Gastroesophageal sphincter (tissue), 4 donors: Measurements from ENCODE around the gene LRRC1. TPM values are rescaled to one million over a fixed set of nuclear protein-coding genes. Genes with fewer than 3 reads are reported as not detected.

Experiments
- ATAC-seq: fragments of 150-250 bp; one replicate; pipeline ENCODE4 v1.9.1; 2016; ENCODE audit warnings: mild to moderate bottlenecking, moderate library complexity
- H3K27ac ChIP-seq, 4 donors: fragments of 200-600 bp; sonication (generic) in 3 of 4; 1 replicate in 3 of 4; 2 replicates in 1 of 4; pipeline ENCODE4 v1.5.1; 2016 to 2019
- H3K27me3 ChIP-seq: fragments of 200-600 bp; sonication (generic); one replicate; pipeline ENCODE4 v1.5.1; 2019
- H3K36me3 ChIP-seq, 2 donors: fragments of 200-600 bp; sonication (generic); one replicate each; pipeline ENCODE4 v1.5.1; 2019; ENCODE audit warnings: control low read depth in 1 of 2
- H3K4me1 ChIP-seq, 3 donors: fragments of 200-600 bp; sonication (generic); 1 replicate in 2 of 3; 2 replicates in 1 of 3; pipeline ENCODE4 v1.5.1; 2016 to 2019; ENCODE audit warnings: control low read depth in 2 of 3
- H3K4me3 ChIP-seq, 2 donors: fragments of 200-600 bp; sonication (generic); one replicate each; pipeline ENCODE4 v1.5.1; 2019; ENCODE audit warnings: mild to moderate bottlenecking in 1 of 2, moderate library complexity in 1 of 2
- H3K9me3 ChIP-seq, 3 donors: fragments of 200-600 bp; sonication (generic); one replicate each; pipeline ENCODE4 v1.5.1; 2017 to 2019; ENCODE audit warnings: control low read depth in 2 of 3
- EP300 ChIP-seq: sonication (generic); formaldehyde crosslinking; IDR thresholded peaks from one replicate; pipeline ENCODE4 v1.6.1; 2017; ENCODE audit warnings: antibody characterized with exemption, mild to moderate bottlenecking
- POLR2A ChIP-seq, 2 donors: fragments of 450-650 bp; IDR thresholded peaks; one replicate each; pipeline ENCODE4 v1.6.1; 2017; ENCODE audit warnings: antibody characterized with exemption in 2 of 2, mild to moderate bottlenecking in 2 of 2, moderate library complexity in 1 of 2
- POLR2AphosphoS5 ChIP-seq: sonication (generic); formaldehyde crosslinking; IDR thresholded peaks from one replicate; pipeline ENCODE4 v1.6.1; 2017; ENCODE audit warnings: antibody characterized with exemption
- WGBS, 2 donors: methylation state at CpG; one replicate each; pipeline ENCODE4 v1.1.5; 2018; ENCODE audit warnings: low coverage in 1 of 2; 5-methylcytosine and 5-hydroxymethylcytosine counted together
- total RNA-seq, 4 donors: library from RNA; depleted of rRNA; stranded (reverse); fragments of >200 nt; gene quantifications; one replicate each; pipeline ENCODE4 v1.1.0, GENCODE V29; 2016
- TF ChIP-seq, protein P1 (sequence below), 4 experiments: fragments of 200-600 bp in 2 of 4; fragments of 450-650 bp in 2 of 4; sonication (generic) in 1 of 4; IDR thresholded peaks; one replicate each; pipeline ENCODE4 v1.5.1; 2017 to 2019; ENCODE audit warnings: antibody characterized with exemption in 4 of 4, mild to moderate bottlenecking in 2 of 4, moderate library complexity in 2 of 4

Gene LRRC1
- total RNA-seq, 4 donors from 2014 or later, result 12.4 to 28.3 (median 15.5) TPM

DNA sequence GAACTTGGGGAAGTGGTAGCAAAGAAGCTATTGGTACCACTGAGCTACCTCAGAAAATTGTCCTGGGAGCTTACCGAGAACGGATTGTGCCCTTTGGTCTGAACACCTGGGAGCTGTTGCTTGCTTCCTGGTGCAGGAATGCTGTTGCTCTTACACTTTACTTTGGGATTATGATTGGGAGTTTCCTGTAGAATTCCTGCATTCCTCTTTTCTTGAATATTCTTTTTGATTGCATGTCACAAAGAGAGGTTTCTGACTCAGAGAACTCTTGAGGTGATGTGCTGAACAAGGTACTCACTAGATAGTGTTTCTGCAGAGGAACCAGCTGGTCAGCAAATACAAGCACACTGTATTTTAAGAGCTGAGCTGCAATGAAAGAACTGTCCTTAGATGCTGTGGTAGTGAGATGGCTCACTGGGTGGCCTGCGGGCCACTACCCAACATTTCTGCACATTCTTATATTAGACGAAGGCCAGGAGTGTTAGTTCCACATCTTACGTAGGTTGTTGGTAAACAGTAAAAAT lies 35.0 kb downstream of the LRRC1 start:
- no peak for ATAC-seq
- no peak overlapping the region for H3K27ac ChIP-seq
- no peaks in the 10 kb centered on the region for H3K9me3 ChIP-seq
- H3K27me3 ChIP-seq, result no peaks in the 10 kb centered on the region
- TF ChIP-seq POLR2A (IDR thresholded peaks at IDR 0.05) (no peak), EP300 (no peak), POLR2AphosphoS5 (no peak)
- TF ChIP-seq, protein P1, sequence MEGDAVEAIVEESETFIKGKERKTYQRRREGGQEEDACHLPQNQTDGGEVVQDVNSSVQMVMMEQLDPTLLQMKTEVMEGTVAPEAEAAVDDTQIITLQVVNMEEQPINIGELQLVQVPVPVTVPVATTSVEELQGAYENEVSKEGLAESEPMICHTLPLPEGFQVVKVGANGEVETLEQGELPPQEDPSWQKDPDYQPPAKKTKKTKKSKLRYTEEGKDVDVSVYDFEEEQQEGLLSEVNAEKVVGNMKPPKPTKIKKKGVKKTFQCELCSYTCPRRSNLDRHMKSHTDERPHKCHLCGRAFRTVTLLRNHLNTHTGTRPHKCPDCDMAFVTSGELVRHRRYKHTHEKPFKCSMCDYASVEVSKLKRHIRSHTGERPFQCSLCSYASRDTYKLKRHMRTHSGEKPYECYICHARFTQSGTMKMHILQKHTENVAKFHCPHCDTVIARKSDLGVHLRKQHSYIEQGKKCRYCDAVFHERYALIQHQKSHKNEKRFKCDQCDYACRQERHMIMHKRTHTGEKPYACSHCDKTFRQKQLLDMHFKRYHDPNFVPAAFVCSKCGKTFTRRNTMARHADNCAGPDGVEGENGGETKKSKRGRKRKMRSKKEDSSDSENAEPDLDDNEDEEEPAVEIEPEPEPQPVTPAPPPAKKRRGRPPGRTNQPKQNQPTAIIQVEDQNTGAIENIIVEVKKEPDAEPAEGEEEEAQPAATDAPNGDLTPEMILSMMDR (IDR thresholded peaks at IDR 0.05), result no peak
- no peaks in the 10 kb centered on the region for H3K36me3 ChIP-seq
- no peak overlapping the region for H3K4me3 ChIP-seq
- peaks cover 0 to 70% (median 0%) of the 10 kb centered on the region in 3 donors for H3K4me1 ChIP-seq
- 68 to 70% methylated on average over 4 to 5 of the region's 5 CpGs for WGBS, 2 donors

DNA sequence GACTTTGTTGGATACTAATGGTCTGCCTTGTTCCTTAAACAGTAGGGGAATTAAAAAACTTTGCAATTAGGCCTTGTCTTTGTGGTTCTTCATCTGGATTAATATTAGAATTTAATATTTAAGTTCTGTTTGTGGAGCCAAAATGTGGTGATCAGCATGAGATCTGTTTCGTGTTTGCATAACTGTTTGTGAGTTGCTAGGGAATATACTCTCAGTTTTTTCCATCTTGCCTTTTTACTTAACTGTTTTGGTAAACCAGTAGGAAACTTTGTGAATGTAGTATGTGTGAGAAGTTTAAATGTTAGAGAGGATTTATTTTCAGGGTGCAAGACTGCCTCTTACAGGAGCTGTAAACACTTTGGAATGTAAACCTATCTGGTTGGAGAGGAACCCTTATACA lies 35.6 kb downstream of the LRRC1 start:
- Histone ChIP-seq H3K27ac (no peak overlapping the region), H3K9me3 (no peaks in the 10 kb centered on the region), H3K27me3 (no peaks in the 10 kb centered on the region), H3K4me3 (no peak overlapping the region), H3K4me1 (peaks cover 0 to 66% (median 0%) of the 10 kb centered on the region in 3 donors), H3K36me3 (no peaks in the 10 kb centered on the region)
- 14 to 18% methylated on average over 1 of the region's 1 CpG for WGBS, 2 donors
- ATAC-seq, result no peak
- no peak for TF ChIP-seq POLR2AphosphoS5
- no peak for TF ChIP-seq POLR2A (IDR thresholded peaks at IDR 0.05)
- TF ChIP-seq, protein P1 (IDR thresholded peaks at IDR 0.05), result no peak
- TF ChIP-seq EP300, result no peak

DNA sequence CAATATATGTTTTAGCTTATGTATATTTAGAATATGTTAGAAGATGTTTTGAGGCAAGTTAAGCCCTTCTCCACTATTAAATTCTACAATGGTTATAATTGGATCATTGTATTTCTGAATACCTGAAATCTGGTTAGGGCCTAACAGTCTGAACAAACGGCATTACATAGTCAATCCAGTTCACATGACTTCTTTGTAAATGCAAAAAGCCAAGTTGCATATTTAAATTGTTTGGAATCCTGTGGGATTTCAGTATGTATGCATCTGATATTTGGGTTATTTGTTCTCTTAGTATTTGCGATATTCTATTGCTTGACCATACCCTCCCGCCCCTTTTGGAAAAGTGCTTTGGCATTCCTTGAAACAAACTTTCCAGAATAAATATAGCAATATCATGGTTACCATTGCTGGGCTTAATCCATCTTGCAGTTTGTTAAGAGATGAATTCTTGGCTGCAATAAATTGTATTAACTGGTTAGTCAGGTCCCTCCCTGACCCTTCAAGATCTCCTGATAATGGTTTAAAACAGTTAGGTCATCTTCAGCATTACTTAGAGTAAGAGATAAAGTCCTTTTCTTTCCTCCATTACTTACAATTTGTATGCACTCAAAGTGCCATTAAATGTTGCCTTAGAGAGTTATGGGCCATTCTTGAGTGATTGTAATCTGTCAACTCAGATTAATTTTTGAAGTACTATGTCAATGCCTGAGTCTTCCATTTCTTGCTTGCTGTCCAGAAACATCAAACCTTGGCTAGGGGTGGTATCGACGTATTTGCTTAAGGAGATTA lies 36.5 kb downstream of the LRRC1 start:
- H3K4me3 ChIP-seq, result no peak overlapping the region
- H3K9me3 ChIP-seq, result no peaks in the 10 kb centered on the region
- TF ChIP-seq EP300 (no peak), POLR2AphosphoS5 (no peak), POLR2A (IDR thresholded peaks at IDR 0.05) (no peak)
- TF ChIP-seq, protein P1 (IDR thresholded peaks at IDR 0.05), result no peak
- no peaks in the 10 kb centered on the region for H3K36me3 ChIP-seq
- no peak for ATAC-seq
- no peaks in the 10 kb centered on the region for H3K27me3 ChIP-seq
- 80 to 88% methylated on average over 5 of the region's 5 CpGs for WGBS, 2 donors
- peaks cover 0 to 57% (median 0%) of the 10 kb centered on the region in 3 donors for H3K4me1 ChIP-seq
- H3K27ac ChIP-seq, result no peak overlapping the region

DNA sequence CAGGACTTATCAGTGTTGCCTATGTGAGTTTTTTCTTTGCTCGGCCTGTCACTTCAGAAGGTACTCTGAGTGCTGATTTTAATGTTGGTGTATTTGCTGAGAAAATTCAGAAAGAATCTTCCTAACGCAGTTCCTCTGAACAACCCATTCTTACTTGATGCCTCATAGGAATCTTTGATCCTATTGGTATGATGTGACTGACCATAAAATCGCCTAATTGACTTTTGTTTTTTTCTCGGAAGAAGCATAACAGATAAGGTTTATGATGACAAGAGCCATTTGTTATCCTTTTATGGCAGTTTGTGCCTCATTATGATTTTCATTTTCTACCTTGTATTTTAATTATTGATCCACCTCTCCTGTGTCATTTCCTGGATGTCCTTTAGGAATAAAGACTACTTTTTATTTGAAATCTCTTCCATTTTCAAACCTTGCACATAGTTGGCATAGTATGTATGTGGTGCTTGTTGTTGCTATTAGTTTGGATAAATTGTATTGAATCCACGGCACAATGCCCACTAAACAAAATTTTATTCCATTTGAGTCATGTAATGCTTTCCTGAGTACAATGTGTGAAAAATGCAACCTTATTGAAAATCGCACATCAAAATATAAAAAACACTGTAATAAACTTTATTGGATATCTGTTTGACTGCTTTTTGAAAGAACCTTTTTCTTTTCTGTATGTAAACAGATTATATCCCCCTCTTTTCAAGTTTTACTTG lies 37.3 kb downstream of the LRRC1 start:
- H3K27ac ChIP-seq, result no peak overlapping the region
- no peaks in the 10 kb centered on the region for H3K27me3 ChIP-seq
- no peaks in the 10 kb centered on the region for H3K36me3 ChIP-seq
- no peak for TF ChIP-seq POLR2A (IDR thresholded peaks at IDR 0.05)
- H3K9me3 ChIP-seq, result no peaks in the 10 kb centered on the region
- H3K4me3 ChIP-seq, result no peak overlapping the region
- no peak for ATAC-seq
- H3K4me1 ChIP-seq, result peaks cover 0 to 49% (median 0%) of the 10 kb centered on the region in 3 donors
- WGBS, 2 donors, result 92 to 95% methylated on average over 6 of the region's 6 CpGs

DNA sequence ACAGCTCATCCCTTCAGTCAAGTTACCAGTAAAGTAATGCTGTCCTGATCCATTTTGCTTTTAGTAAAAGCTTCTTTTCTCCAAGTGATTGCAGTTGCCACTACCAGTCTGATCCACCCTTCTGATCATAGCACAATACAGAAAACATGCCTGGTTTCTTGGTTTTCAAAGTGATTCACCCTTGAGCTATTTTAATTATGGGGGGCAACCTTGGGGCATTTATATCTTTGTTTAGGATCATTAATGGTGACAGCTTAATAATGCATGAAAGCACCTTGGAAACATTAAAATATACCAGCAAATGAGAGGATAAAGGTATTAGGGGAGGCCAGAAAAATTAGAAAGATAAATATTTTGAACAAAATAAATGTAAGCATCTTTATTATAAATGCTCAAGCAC lies 38.4 kb downstream of the LRRC1 start:
- no peak overlapping the region for H3K4me3 ChIP-seq
- TF ChIP-seq EP300 (no peak), POLR2A (IDR thresholded peaks at IDR 0.05) (no peak), POLR2AphosphoS5 (no peak)
- TF ChIP-seq, protein P1 (IDR thresholded peaks at IDR 0.05), result no peak
- ATAC-seq, result no peak
- H3K27ac ChIP-seq, result no peak overlapping the region
- no peaks in the 10 kb centered on the region for H3K9me3 ChIP-seq
- peaks cover 0 to 44% (median 0%) of the 10 kb centered on the region in 3 donors for H3K4me1 ChIP-seq
- H3K36me3 ChIP-seq, result no peaks in the 10 kb centered on the region
- H3K27me3 ChIP-seq, result no peaks in the 10 kb centered on the region
